HEK293 (cell line): ENCODE measurements around the gene METRNL.

Source experiments
- CTCF ChIA-PET: fragments of 350-600 bp; formaldehyde crosslinking; extraction: SDS; loops from one replicate; lab custom pipeline; 2021; ENCODE audit warnings: antibody characterized with exemption; lab: Yijun Ruan, JAX
- POLR2A ChIA-PET: fragments of 300-600 bp; formaldehyde crosslinking; extraction: SDS; loops from one replicate; lab custom pipeline; 2020; ENCODE audit warnings: antibody characterized with exemption, inconsistent platforms; lab: Yijun Ruan, JAX
- H3K27ac ChIP-seq: fragments of 200-500 bp; sonication (Bioruptor generic); 2 replicates; pipeline ENCODE4 v1.5.1; 2014; ENCODE audit warnings: low read depth, low read length, control low read depth, inconsistent platforms; ENCODE audit errors: extremely low read depth
- H3K36me3 ChIP-seq, 2 experiments: fragments of 200-500 bp in 1 of 2; sonication (Bioruptor generic) in 1 of 2; 1 replicate in 1 of 2; 2 replicates in 1 of 2; pipeline ENCODE4 v1.5.1; 2014 to 2017; ENCODE audit warnings: inconsistent platforms in 2 of 2, low read length in 2 of 2; ENCODE audit not compliant: control insufficient read depth in 2 of 2, insufficient read depth in 1 of 2
- H3K4me1 ChIP-seq: fragments of 200-500 bp; sonication (Bioruptor generic); 2 replicates; pipeline ENCODE4 v1.5.1; 2014; ENCODE audit warnings: mild to moderate bottlenecking, low read length, inconsistent platforms; ENCODE audit not compliant: control insufficient read depth, insufficient read depth
- H3K4me3 ChIP-seq: 2 replicates; pipeline ENCODE4 v1.5.1; 2011; ENCODE audit warnings: low read depth, mild to moderate bottlenecking, control low read depth, low read length, moderate library complexity
- H3K9me3 ChIP-seq: fragments of 200-500 bp; sonication (Bioruptor generic); 2 replicates; pipeline ENCODE4 v1.5.1; 2014; ENCODE audit warnings: low read depth, low read length, inconsistent platforms; ENCODE audit not compliant: control insufficient read depth, insufficient read depth
- EGR2 ChIP-seq: fragments of 450-650 bp; formaldehyde crosslinking; IDR thresholded peaks from 2 replicates; pipeline ENCODE4 v1.5.1; 2016; ENCODE audit warnings: low read depth, missing biosample characterization, missing genetic modification characterization
- KLF1 ChIP-seq: fragments of 450-650 bp; formaldehyde crosslinking; IDR thresholded peaks from 2 replicates; pipeline ENCODE4 v1.5.1; 2016; ENCODE audit warnings: missing biosample characterization, missing genetic modification characterization
- KLF10 ChIP-seq: fragments of 450-650 bp; IDR thresholded peaks from 2 replicates; pipeline ENCODE4 v1.5.1; 2018; ENCODE audit warnings: missing biosample characterization, mild to moderate bottlenecking, missing genetic modification characterization
- KLF7 ChIP-seq: fragments of 450-650 bp; formaldehyde crosslinking; IDR thresholded peaks from 2 replicates; pipeline ENCODE4 v1.5.1; 2016; ENCODE audit warnings: missing biosample characterization, missing genetic modification characterization, borderline replicate concordance
- PRDM6 ChIP-seq: fragments of 450-650 bp; formaldehyde crosslinking; IDR thresholded peaks from 2 replicates; pipeline ENCODE4 v1.5.1; 2017; ENCODE audit warnings: missing biosample characterization, missing genetic modification characterization
- SCRT2 ChIP-seq: fragments of 450-650 bp; formaldehyde crosslinking; IDR thresholded peaks from 2 replicates; pipeline ENCODE4 v1.5.1; 2016; ENCODE audit warnings: missing biosample characterization, missing genetic modification characterization
- ZBTB6 ChIP-seq: fragments of 450-650 bp; formaldehyde crosslinking; IDR thresholded peaks from 2 replicates; pipeline ENCODE4 v1.5.1; 2017; ENCODE audit warnings: missing biosample characterization, missing genetic modification characterization
- ZBTB8A ChIP-seq: fragments of 450-650 bp; formaldehyde crosslinking; IDR thresholded peaks from 2 replicates; pipeline ENCODE4 v1.5.1; 2016; ENCODE audit warnings: missing biosample characterization, missing genetic modification characterization
- ZNF140 ChIP-seq: fragments of 450-650 bp; formaldehyde crosslinking; IDR thresholded peaks from 2 replicates; pipeline ENCODE4 v1.5.1; 2016; ENCODE audit warnings: missing biosample characterization, missing genetic modification characterization
- ZNF292 ChIP-seq: fragments of 450-650 bp; formaldehyde crosslinking; IDR thresholded peaks from 2 replicates; pipeline ENCODE4 v1.5.1; 2016; ENCODE audit warnings: low read depth, missing biosample characterization, missing genetic modification characterization, borderline replicate concordance
- ZNF488 ChIP-seq: fragments of 450-650 bp; formaldehyde crosslinking; IDR thresholded peaks from 2 replicates; pipeline ENCODE4 v1.5.1; 2016; ENCODE audit warnings: missing biosample characterization, missing genetic modification characterization
- ZNF529 ChIP-seq: fragments of 450-650 bp; formaldehyde crosslinking; IDR thresholded peaks from 2 replicates; pipeline ENCODE4 v1.5.1; 2017; ENCODE audit warnings: missing genetic modification characterization, missing biosample characterization; ENCODE audit not compliant: insufficient replicate concordance
- ZNF549 ChIP-seq: fragments of 450-650 bp; IDR thresholded peaks from 2 replicates; pipeline ENCODE4 v1.5.1; 2018; ENCODE audit warnings: missing biosample characterization, missing genetic modification characterization, mild to moderate bottlenecking, inconsistent platforms, moderate library complexity
- ZNF600 ChIP-seq: fragments of 450-650 bp; formaldehyde crosslinking; IDR thresholded peaks from 2 replicates; pipeline ENCODE4 v1.5.1; 2016; ENCODE audit warnings: missing biosample characterization, missing genetic modification characterization
- ZNF837 ChIP-seq: fragments of 450-650 bp; formaldehyde crosslinking; IDR thresholded peaks from 2 replicates; pipeline ENCODE4 v1.5.1; 2016; ENCODE audit warnings: missing biosample characterization, missing genetic modification characterization
- ZSCAN23 ChIP-seq: fragments of 450-650 bp; formaldehyde crosslinking; IDR thresholded peaks from 2 replicates; pipeline ENCODE4 v1.5.1; 2016; ENCODE audit warnings: missing biosample characterization, missing genetic modification characterization
- ZSCAN4 ChIP-seq: fragments of 450-650 bp; formaldehyde crosslinking; IDR thresholded peaks from 2 replicates; pipeline ENCODE4 v1.5.1; 2017; ENCODE audit warnings: missing biosample characterization, missing genetic modification characterization
- ZSCAN5A ChIP-seq: fragments of 450-650 bp; formaldehyde crosslinking; IDR thresholded peaks from 2 replicates; pipeline ENCODE4 v1.5.1; 2016; ENCODE audit warnings: missing biosample characterization, missing genetic modification characterization

The METRNL gene

GRCh38 chr17:83124871-83125514 lies 45.6 kb downstream of the METRNL start:
- no peaks in the 10 kb centered on the region for H3K9me3 ChIP-seq
- H3K27ac ChIP-seq: no peak overlapping the region
- 0 out of 2 replicates have a peak, but pooled peaks have one; percentile 15 for TF ChIP-seq ZNF600 (tag by site-specific recombination)
- TF ChIP-seq EGR2: no peak
- POLR2A ChIA-PET: interaction anchor here (1.1 kb wide), 1 partner anchor 15 kb away, joined by 4 read pairs; no protein-coding TSS in a partner anchor
- CTCF ChIA-PET: interaction anchor here (0.6 to 1.1 kb wide), 3 partner anchors 19 to 836 kb away, joined by 3 read pairs; no protein-coding TSS in a partner anchor
- no peak overlapping the region for H3K4me3 ChIP-seq
- no peaks in the 10 kb centered on the region for H3K4me1 ChIP-seq
- H3K36me3 ChIP-seq: no peaks in the 10 kb centered on the region

GRCh38 chr17:83125515-83126274 lies 46.3 kb downstream of the METRNL start:
- ChIA-PET CTCF (interaction anchor here (0.6 to 1.1 kb wide), 4 partner anchors 20 to 836 kb away, joined by 3 read pairs; no protein-coding TSS in a partner anchor), POLR2A (no interaction called here)

GRCh38 chr17:83126275-83126811 lies 46.9 kb downstream of the METRNL start:
- Histone ChIP-seq H3K9me3 (no peaks in the 10 kb centered on the region), H3K36me3 (no peaks in the 10 kb centered on the region), H3K4me1 (no peaks in the 10 kb centered on the region), H3K4me3 (no peak overlapping the region), H3K27ac (no peak overlapping the region)
- ChIA-PET POLR2A (no interaction called here), CTCF (interaction anchor here (0.6 kb wide), 1 partner anchor 344 kb away, joined by 3 read pairs; no protein-coding TSS in a partner anchor)
- TF ChIP-seq ZSCAN4 (tag by site-specific recombination) (no peak), ZNF292 (tag by site-specific recombination) (no peak), ZSCAN23 (tag by site-specific recombination) (no peak), ZNF837 (tag by site-specific recombination) (no peak), KLF7 (tag by site-specific recombination) (no peak), ZNF549 (tag by site-specific recombination) (no peak), ZNF488 (tag by site-specific recombination) (no peak)

More at GRCh38 chr17:83125515-83126274, 46.3 kb downstream of the METRNL start:
- Histone ChIP-seq H3K4me3 (no peak overlapping the region), H3K36me3 (no peaks in the 10 kb centered on the region), H3K4me1 (no peaks in the 10 kb centered on the region), H3K27ac (no peak overlapping the region), H3K9me3 (no peaks in the 10 kb centered on the region)
- TF ChIP-seq ZBTB6 (tag by site-specific recombination) (no peak), ZSCAN5A (tag by site-specific recombination) (no peak), EGR2 (no peak), SCRT2 (tag by site-specific recombination) (peak; percentile 60; the same call in 1 of the 2 replicates), ZNF529 (tag by site-specific recombination) (no peak), PRDM6 (tag by site-specific recombination) (no peak), ZNF600 (tag by site-specific recombination) (0 out of 2 replicates have a peak, but pooled peaks have one; percentile 2), KLF1 (tag by site-specific recombination) (peak; percentile 32; the same call in 1 of the 2 replicates), KLF10 (no peak), ZNF140 (tag by site-specific recombination) (no peak), ZBTB8A (tag by site-specific recombination) (no peak)
